Activated CD8-positive, alpha-beta memory T cell treated with anti-CD3 and anti-CD28 coated beads, Interleukin-2, amount 50 U/mL, for 24 hours (primary cell): ENCODE data around the gene ATG9A.
A peak's percentile ranks its signal among the peaks of the same experiment; 100 is the strongest.

Source experiments
- DNase-seq: peaks from one replicate; pipeline ENCODE4 v3.0.0-alpha.2; 2020; ENCODE audit errors: extremely low read depth

The ATG9A gene

GRCh38 chr2:219252570-219252899 is 23.1 kb upstream of the ATG9A start:
- DNase-seq: no peak

- DNase-seq: no peak
Observed at GRCh38 chr2:219252084-219252483, 22.6 kb upstream of the ATG9A start.

DNA sequence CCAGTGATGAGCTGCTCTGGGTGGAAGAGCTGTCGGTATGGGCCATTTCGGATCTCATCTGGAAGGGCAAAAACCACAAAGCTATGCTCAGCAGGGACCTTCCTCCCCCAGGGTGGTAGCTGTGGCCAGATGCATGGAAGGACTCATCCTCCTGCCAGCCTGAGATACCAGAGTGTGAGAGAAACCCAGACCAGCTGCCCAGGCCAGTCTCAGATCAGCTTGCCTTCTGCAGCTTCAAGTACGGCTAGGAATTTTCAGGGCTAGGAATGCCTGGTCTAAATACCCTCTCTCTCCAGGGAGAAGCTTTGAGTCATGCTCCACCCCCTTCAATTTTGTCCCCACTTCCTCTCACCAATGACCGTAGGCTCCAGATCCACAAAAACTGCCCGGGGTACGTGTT is 22.2 kb upstream of the ATG9A start:
- no peak for DNase-seq

GRCh38 chr2:219250049-219250781 is 20.8 kb upstream of the ATG9A start:
- no peak for DNase-seq

DNA sequence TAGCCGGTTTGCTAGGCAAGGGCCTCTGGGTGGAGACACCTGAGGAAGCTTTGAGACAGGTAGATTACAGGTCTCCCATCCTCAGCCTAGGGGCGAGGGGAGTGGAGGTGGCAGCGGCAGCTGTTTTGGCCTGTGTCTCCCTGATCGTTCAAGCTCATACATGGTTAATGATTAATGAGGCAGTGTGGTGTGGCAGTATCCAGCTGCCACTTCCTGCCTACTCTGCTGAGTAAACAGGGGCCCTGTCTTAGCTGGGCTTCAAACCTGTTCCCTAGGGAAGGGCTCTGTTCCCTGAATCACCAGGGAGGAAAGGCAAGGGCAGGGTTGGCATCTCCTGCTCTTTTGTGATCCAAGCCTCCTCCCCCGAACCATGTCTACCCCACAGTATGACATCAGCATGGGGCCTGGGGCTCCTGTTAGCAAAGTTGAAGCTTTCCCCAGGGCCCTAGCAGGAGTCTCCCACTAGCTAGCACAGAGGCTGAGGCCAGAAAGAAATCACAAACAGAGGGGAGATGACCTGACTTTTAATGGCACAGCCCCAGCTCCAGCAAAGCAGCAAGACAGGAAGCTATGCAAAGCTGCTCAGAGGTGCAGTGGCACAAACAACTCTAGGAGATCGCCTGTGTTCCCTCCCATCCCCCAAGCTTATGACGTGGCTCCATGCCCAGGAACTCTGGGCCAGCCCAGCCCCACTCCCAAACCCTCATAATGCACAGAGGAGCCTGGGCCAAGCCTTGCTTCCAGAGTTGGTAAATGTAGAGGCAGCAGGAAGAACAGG is 20.0 kb upstream of the ATG9A start:
- DNase-seq: no peak

- DNase-seq: no peak
Observed at GRCh38 chr2:219248845-219249202, 19.4 kb upstream of the ATG9A start.

GRCh38 chr2:219247678-219248642 is 18.5 kb upstream of the ATG9A start:
- DNase-seq: no peak

GRCh38 chr2:219246559-219246958 is 17.1 kb upstream of the ATG9A start:
- DNase-seq: no peak

- no peak for DNase-seq
Observed at GRCh38 chr2:219245899-219246230, 16.4 kb upstream of the ATG9A start.

DNA sequence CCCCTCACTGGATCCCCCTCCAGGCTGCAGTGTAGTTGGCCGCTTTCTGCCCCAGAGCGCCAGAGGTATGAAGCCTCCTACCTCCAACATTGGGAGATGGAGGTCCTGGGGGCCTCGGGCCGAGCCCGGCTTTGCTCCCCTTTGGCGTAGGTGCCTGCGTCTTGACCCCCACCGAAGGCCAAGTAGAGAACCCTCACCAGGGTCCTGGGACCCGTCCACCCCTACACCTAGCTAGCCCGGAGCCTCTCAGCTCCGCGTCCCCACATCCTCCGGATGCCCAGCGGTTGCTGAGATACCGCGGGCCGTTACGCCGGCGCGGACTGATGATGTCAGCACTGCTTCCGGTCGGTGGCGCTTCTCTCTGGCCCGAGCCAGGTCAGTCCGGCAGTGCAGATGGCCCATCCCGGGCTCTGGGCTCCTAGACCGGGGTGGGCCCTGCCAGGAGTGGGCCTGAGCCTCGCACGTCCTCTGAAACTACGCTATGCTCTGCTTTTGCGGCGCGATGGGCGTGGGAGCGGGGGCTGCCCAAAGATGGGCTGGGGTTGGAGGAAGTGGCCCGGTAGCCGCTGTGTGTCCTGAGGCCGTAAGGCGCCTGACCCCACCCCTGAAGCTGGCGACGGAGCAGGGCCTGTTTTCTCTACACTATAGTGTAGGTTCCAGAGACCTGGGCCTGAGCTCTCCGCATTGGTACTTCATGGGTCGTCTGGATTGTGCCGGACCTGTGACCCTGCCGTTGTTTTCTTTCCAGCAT is 15.9 kb upstream of the ATG9A start, which contains the start of the genes GLB1L and STK16:
Gene GLB1L, minus strand, starts transcription at position 297 of the 751 bp plus-strand sequence. CDS start 1,871 bp downstream, outside the sequence.
Gene STK16, plus strand, starts transcription at position 332 of the 751 bp plus-strand sequence. CDS start 521 bp downstream, outside the sequence.
- peak; percentile 79 for DNase-seq

GRCh38 chr2:219244789-219245147 is 15.3 kb upstream of the ATG9A start:
- DNase-seq: no peak

- DNase-seq: no peak
Observed at GRCh38 chr2:219243291-219243761, 13.9 kb upstream of the ATG9A start.

- DNase-seq: no peak
Observed at GRCh38 chr2:219234331-219234730, 4.9 kb upstream of the ATG9A start.

- DNase-seq: no peak
Observed at GRCh38 chr2:219230059-219230540, 664 bp upstream of the ATG9A start.

DNA sequence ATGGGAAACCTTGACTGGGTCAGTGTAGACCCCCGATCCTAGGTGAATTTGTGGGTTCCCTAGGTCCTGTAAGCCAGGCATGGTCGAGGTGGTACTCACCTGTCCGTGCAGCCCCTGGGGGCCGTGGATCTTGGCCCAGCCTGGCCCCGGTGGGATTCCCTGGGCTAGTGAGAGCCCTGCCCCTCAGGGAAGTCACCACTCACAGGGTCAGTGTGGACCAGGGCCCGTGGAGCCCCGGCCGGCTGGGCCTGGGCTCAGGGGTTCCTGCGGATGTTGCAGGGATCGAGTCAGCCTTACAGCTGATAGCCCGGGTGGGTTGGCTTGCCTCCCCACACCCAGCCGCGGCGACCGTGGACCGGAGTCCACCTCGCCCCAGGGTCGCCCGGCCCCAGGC is 528 bp downstream of the ATG9A start:
- no peak for DNase-seq

DNA sequence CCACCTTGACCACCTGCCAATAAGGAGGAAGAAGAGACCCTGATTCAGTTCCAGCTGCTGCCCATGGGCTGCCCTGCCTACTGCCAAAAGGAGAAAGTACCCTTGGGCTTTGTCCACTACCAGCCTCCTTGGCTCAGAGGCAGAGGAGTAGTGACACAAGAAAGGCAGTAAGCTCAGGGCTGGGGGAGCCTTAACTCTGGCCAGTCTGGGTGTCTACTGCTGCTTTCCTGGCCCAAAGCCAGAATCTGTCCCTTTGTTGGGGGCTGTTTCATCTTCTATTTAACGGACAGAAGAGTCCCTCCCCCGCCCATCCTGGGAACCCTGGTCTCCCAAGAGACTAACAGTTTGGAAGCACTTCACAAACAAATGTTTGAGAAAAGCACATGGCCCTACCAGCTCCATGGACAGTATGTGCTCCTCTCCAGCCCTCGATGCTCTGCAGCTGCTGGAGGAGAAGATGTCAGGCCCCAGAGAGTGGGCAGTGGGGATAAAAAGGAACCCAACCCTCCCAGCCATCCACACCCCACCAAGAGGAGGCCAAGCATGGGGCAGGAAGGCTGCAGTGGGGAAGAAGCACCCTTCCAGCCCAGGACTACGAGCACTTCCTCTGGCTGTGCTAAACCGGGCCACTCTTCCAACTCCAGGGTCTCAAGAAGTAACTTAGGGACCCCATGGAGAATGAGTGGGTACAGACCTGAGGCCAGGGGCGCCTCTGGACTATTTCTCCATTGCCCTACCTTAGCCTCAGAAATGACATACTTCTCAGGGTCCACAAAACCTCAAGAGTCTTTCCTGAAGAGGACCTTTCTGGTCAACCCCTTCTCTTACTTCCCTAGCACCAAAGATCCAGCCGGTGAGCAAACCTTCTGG is 1.2 kb downstream of the ATG9A start:
- DNase-seq: no peak

GRCh38 chr2:219225350-219225749 is 4.1 kb downstream of the ATG9A start:
- no peak for DNase-seq

- no peak for DNase-seq
Observed at GRCh38 chr2:219223831-219224610, 5.4 kb downstream of the ATG9A start.

DNA sequence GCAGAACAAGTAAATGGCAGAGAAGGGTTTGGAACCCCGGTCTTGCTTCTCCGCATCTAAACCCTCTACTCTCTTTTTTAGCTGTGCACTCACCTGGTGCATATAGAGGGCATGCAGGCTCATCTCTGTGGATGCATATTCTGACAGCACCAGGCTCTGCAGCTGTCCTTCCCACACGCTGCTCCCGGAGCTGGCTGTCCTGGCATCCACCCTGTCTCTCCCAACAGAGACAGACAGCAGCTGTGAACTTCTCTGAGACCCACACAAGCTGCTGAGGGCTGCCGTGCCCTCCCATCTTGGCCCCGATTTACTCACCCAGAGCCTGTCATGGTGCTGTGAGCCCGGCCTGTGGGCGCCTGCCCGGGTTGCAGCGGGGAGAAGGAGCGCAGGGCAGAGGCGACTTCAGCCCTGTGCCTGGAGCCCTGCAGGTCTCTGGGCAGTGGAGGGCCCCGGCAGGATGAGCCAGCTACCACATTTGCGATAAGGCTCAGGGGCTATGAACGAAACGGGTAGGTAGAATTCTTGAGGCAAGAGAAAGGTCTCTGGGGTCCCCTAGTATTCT is 7.4 kb downstream of the ATG9A start:
- DNase-seq: no peak
